Measurements from ENCODE around the gene HSPA12A. TPM values are rescaled to one million over a fixed set of nuclear protein-coding genes. Genes with fewer than 3 reads are reported as not detected.

Gene HSPA12A
- total RNA-seq, 2 donors from 2014 or later, result 0.08 TPM; not detected in 1

GRCh38 chr10:116665541-116666125 lies 76.7 kb downstream of the HSPA12A start:
- H3K9me3 Mint-ChIP-seq, result no peaks in the 10 kb centered on the region
- peaks cover 0 to 3% of the 10 kb centered on the region in 2 donors for H3K27me3 Mint-ChIP-seq
- DNase-seq (ENCODE audit: low spot score) (no peak), ATAC-seq (no peak)
- H3K27ac Mint-ChIP-seq, result no peak overlapping the region
- H3K4me1 Mint-ChIP-seq (ENCODE audit: low read depth in 2 of 2), result no peaks in the 10 kb centered on the region
- H3K4me3 Mint-ChIP-seq, result no peak overlapping the region
- no peaks in the 10 kb centered on the region for H3K36me3 Mint-ChIP-seq

GRCh38 chr10:116664631-116665030 lies 77.7 kb downstream of the HSPA12A start:
- ATAC-seq (no peak), DNase-seq (ENCODE audit: low spot score) (no peak)
- no peak overlapping the region for H3K27ac Mint-ChIP-seq
- no peaks in the 10 kb centered on the region for H3K9me3 Mint-ChIP-seq
- no peaks in the 10 kb centered on the region for H3K36me3 Mint-ChIP-seq
- no peaks in the 10 kb centered on the region for H3K4me1 Mint-ChIP-seq (ENCODE audit: low read depth in 2 of 2)
- H3K27me3 Mint-ChIP-seq, result no peaks in the 10 kb centered on the region
- H3K4me3 Mint-ChIP-seq, result no peak overlapping the region

GRCh38 chr10:116663342-116663741 lies 79.0 kb downstream of the HSPA12A start:
- H3K9me3 Mint-ChIP-seq, result no peaks in the 10 kb centered on the region
- no peak for ATAC-seq
- DNase-seq (ENCODE audit: low spot score), result no peak
- no peak overlapping the region for H3K27ac Mint-ChIP-seq
- no peaks in the 10 kb centered on the region for H3K27me3 Mint-ChIP-seq
- no peaks in the 10 kb centered on the region for H3K36me3 Mint-ChIP-seq
- H3K4me3 Mint-ChIP-seq, result no peak overlapping the region
- H3K4me1 Mint-ChIP-seq (ENCODE audit: low read depth in 2 of 2), result no peaks in the 10 kb centered on the region

DNA sequence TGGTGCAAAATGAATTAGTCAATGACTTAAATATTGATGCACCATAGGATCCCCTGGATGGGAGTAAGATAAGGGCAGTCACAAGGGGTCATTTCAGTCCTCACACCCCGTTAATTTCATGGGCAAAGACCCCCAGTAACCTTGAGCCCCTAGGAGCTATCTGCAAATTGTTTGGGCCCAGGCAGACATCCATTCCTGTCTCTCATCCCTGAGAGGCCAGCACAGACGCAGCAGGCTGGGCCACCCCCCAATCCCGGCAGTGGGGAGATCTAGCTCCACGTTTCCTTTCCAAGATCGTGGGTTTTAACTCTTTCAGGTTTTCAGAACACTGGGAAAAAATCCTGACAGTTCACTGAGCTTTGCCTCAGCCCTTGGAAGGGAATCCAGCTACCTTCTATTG lies 81.5 kb downstream of the HSPA12A start:
- H3K9me3 Mint-ChIP-seq, result no peaks in the 10 kb centered on the region
- no peaks in the 10 kb centered on the region for H3K4me1 Mint-ChIP-seq (ENCODE audit: low read depth in 2 of 2)
- no peaks in the 10 kb centered on the region for H3K36me3 Mint-ChIP-seq
- DNase-seq (ENCODE audit: low spot score) (no peak), ATAC-seq (no peak)
- H3K27ac Mint-ChIP-seq, result no peak overlapping the region
- no peak overlapping the region for H3K4me3 Mint-ChIP-seq
- peaks cover 0 to under 1% of the 10 kb centered on the region in 2 donors for H3K27me3 Mint-ChIP-seq

DNA sequence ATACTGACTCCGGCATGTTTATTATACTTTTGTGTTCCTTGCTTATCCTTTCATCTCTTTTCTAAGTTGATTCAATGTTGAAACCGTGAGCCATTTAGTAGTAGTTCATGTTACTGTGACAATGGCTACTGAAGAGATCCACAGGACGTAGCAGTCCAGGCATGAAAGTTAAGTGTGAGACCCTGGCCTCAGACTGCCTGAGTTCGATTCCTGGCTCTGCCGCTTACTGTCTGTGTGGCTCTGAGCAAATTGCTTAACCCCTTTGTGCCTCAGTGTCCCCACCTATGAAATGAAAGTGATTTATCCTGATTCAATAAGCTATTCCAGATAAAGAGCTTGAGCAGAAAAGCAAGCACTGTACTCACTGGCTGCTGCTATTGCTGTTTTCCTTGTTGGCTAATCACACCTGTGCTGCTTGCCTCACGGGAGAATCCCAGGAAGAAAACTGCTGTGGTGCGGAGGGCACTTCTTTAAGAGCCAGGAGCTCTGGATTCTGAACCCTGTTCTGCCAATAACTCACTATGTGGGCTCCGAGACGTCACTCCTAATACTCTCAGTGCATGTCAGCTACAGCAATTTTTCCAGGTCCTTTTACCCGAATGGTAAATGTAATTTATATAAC lies 83.2 kb downstream of the HSPA12A start:
- no peaks in the 10 kb centered on the region for H3K36me3 Mint-ChIP-seq
- no peak overlapping the region for H3K4me3 Mint-ChIP-seq
- H3K27ac Mint-ChIP-seq, result no peak overlapping the region
- DNase-seq (ENCODE audit: low spot score) (no peak), ATAC-seq (no peak)
- H3K27me3 Mint-ChIP-seq, result peaks cover 0 to 10% of the 10 kb centered on the region in 2 donors
- no peaks in the 10 kb centered on the region for H3K9me3 Mint-ChIP-seq
- H3K4me1 Mint-ChIP-seq (ENCODE audit: low read depth in 2 of 2), result no peaks in the 10 kb centered on the region

DNA sequence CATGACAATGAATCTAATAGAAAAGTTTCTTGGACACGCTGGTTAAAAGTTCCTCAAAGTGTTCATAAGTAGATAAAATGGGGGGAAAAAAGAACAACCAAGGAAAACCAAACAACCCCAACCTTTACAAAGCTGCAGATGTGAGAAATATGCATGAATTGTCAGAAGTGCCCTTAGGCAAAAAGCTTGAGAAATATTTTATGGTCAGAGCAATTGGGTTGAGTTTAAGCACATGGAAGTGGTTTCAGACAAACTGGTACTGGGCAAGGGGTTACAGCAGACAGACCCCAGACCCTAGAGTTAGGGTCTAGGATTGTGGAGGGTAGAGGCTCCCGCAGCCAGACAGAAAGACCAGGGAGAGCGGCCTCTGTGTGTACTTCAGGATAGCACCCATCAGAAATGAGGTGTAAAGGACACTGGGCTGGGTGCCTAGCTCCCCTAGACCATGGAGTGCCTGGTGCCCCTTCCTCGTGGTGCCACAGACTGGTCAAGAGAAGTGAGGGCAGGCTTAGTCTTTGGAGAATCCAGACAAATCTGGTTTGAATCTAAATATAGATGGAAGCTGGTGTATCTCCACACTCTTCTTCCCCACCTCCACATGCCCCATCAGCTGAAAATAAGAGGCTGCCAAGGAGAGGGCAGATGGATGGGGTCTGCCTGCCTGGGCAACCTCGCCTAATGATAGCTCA lies 84.4 kb downstream of the HSPA12A start:
- Mint-ChIP-seq H3K27ac (no peak overlapping the region), H3K9me3 (no peaks in the 10 kb centered on the region), H3K4me1 (ENCODE audit: low read depth in 2 of 2) (no peaks in the 10 kb centered on the region), H3K27me3 (peaks cover 0 to 16% of the 10 kb centered on the region in 2 donors), H3K36me3 (no peaks in the 10 kb centered on the region), H3K4me3 (no peak overlapping the region)
- ATAC-seq (no peak), DNase-seq (ENCODE audit: low spot score) (no peak)

DNA sequence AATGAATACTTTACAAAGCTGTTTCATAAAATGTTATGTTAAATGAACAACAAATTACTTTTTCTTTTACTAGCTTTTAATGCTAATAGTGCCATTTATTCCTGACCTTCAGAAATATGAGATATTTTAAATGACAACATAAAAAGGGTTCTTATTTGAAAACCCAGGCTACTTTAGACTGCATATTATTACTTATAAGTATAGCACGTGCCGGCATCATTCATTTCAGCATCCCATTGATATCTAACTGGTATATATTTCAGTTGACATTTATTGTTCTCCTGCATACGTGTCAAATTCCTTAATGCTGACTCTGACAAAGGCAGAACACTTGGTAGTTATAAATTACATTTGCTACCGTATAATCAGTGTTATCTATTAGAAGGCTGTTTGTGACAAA lies 86.3 kb downstream of the HSPA12A start:
- peaks cover 4% of the 10 kb centered on the region for H3K9me3 Mint-ChIP-seq
- H3K36me3 Mint-ChIP-seq, result no peaks in the 10 kb centered on the region
- no peaks in the 10 kb centered on the region for H3K4me1 Mint-ChIP-seq (ENCODE audit: low read depth in 2 of 2)
- H3K27me3 Mint-ChIP-seq, result peaks cover 0 to 16% of the 10 kb centered on the region in 2 donors
- no peak overlapping the region for H3K4me3 Mint-ChIP-seq
- no peak overlapping the region for H3K27ac Mint-ChIP-seq
- no peak for DNase-seq (ENCODE audit: low spot score)
- ATAC-seq, result no peak

GRCh38 chr10:116655568-116655967 lies 86.8 kb downstream of the HSPA12A start:
- ATAC-seq (no peak), DNase-seq (ENCODE audit: low spot score) (no peak)
- peaks cover 0 to 16% of the 10 kb centered on the region in 2 donors for H3K27me3 Mint-ChIP-seq
- H3K9me3 Mint-ChIP-seq, result peaks cover 4% of the 10 kb centered on the region
- no peak overlapping the region for H3K4me3 Mint-ChIP-seq
- no peaks in the 10 kb centered on the region for H3K36me3 Mint-ChIP-seq
- H3K4me1 Mint-ChIP-seq (ENCODE audit: low read depth in 2 of 2), result no peaks in the 10 kb centered on the region
- H3K27ac Mint-ChIP-seq, result no peak overlapping the region

GRCh38 chr10:116654816-116655215 lies 87.5 kb downstream of the HSPA12A start:
- no peak overlapping the region for H3K27ac Mint-ChIP-seq
- H3K4me3 Mint-ChIP-seq, result no peak overlapping the region
- DNase-seq (ENCODE audit: low spot score) (no peak), ATAC-seq (no peak)
- H3K36me3 Mint-ChIP-seq, result no peaks in the 10 kb centered on the region
- no peaks in the 10 kb centered on the region for H3K4me1 Mint-ChIP-seq (ENCODE audit: low read depth in 2 of 2)
- peaks cover 4% of the 10 kb centered on the region for H3K9me3 Mint-ChIP-seq
- H3K27me3 Mint-ChIP-seq, result peaks cover 0 to 16% of the 10 kb centered on the region in 2 donors

- ATAC-seq, result no peak
- Mint-ChIP-seq H3K36me3 (no peaks in the 10 kb centered on the region), H3K9me3 (peaks cover 7% of the 10 kb centered on the region), H3K27me3 (peaks cover 0 to 16% of the 10 kb centered on the region in 2 donors), H3K4me3 (no peak overlapping the region), H3K4me1 (ENCODE audit: low read depth in 2 of 2) (no peaks in the 10 kb centered on the region), H3K27ac (no peak overlapping the region)
- DNase-seq (ENCODE audit: low spot score), result no peak
Measured at GRCh38 chr10:116653885-116654284, 88.5 kb downstream of the HSPA12A start.

GRCh38 chr10:116648903-116649302 lies 93.5 kb downstream of the HSPA12A start:
- ATAC-seq (no peak), DNase-seq (ENCODE audit: low spot score) (no peak)
- H3K4me3 Mint-ChIP-seq, result no peak overlapping the region
- H3K27ac Mint-ChIP-seq, result no peak overlapping the region
- H3K9me3 Mint-ChIP-seq, result peaks cover 8% of the 10 kb centered on the region
- no peaks in the 10 kb centered on the region for H3K36me3 Mint-ChIP-seq
- peaks cover 0 to 11% of the 10 kb centered on the region in 2 donors for H3K27me3 Mint-ChIP-seq
- no peaks in the 10 kb centered on the region for H3K4me1 Mint-ChIP-seq (ENCODE audit: low read depth in 2 of 2)

DNA sequence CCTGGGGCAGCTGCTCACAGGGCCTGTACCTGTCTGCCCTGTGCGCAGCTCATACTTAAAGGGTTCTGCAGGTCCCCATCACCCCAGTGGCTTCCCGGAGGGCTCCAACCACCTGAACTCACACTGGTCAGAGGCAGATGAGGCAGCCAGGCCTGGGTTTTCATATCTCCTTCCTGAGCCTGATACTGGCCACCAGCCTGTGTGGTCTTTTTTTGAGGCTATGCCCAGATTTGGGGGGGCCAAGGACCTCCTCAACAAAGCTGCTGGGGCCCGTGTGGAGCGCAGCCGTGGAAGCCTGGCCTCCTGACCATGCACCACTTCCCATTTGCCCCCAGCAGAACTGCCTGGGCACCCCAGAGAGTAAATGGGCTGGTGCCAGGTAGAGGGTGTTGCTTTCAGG lies 95.9 kb downstream of the HSPA12A start:
- Mint-ChIP-seq H3K27me3 (peaks cover 4 to 15% of the 10 kb centered on the region in 2 donors), H3K4me1 (ENCODE audit: low read depth in 2 of 2) (no peaks in the 10 kb centered on the region), H3K27ac (no peak overlapping the region), H3K4me3 (no peak overlapping the region), H3K36me3 (no peaks in the 10 kb centered on the region), H3K9me3 (peaks cover 8% of the 10 kb centered on the region)
- DNase-seq (ENCODE audit: low spot score) (no peak), ATAC-seq (peak in 1 of 2 donors; percentile 24)

DNA sequence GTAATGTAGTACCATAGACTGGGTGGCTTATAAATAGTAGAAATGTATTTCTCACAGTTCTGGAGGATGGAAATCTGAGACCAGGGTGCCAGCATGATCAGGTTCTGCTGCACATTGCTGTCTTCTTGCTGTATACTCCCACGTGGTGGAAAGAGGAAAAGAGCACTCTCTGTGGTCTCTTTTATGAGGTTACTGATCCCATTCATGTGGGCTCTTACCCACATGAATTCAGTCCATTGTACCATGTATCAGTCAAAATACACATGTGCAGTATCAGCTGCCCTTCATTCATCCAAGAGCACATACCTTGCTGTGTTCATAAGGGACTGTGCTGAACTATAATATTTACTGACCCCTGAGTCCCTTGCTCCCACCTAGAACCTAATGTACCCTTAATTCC lies 104.5 kb downstream of the HSPA12A start:
- Mint-ChIP-seq H3K4me1 (ENCODE audit: low read depth in 2 of 2) (no peaks in the 10 kb centered on the region), H3K4me3 (no peak overlapping the region), H3K36me3 (no peaks in the 10 kb centered on the region), H3K27me3 (peaks cover 7 to 15% of the 10 kb centered on the region in 2 donors), H3K27ac (no peak overlapping the region), H3K9me3 (peaks cover 4% of the 10 kb centered on the region)
- ATAC-seq, result no peak
- no peak for DNase-seq (ENCODE audit: low spot score)

DNA sequence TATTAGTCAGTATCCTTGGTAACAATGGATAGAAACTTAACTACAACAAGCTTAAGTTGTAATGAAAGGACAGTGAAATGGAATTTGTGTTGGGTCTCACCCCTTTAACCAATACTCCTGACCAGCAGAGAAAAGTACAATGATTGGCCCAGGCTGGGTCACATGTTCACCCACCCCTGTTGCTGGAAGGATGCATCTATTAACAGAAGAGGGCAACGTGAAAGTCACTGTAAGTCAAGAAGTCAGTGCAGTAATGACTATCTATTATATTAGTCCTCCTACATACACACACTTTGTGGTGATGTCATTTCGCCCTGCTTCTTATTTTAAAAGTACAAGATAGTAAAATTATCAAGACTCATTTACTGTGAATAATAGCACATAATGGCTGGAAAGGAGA lies 105.4 kb downstream of the HSPA12A start:
- H3K4me1 Mint-ChIP-seq (ENCODE audit: low read depth in 2 of 2), result no peaks in the 10 kb centered on the region
- no peaks in the 10 kb centered on the region for H3K36me3 Mint-ChIP-seq
- H3K27me3 Mint-ChIP-seq, result peaks cover 4 to 7% of the 10 kb centered on the region in 2 donors
- H3K27ac Mint-ChIP-seq, result no peak overlapping the region
- no peaks in the 10 kb centered on the region for H3K9me3 Mint-ChIP-seq
- H3K4me3 Mint-ChIP-seq, result no peak overlapping the region
- DNase-seq (ENCODE audit: low spot score) (no peak), ATAC-seq (no peak)

Data from natural killer cell treated with Interleukin-12 subunit alpha and Interleukin-12 subunit beta and Interleukin-15 and Interleukin-18, amount 100 ng/mL, for 72 hours (primary cell).